TTC549 (cell line): ENCODE data around the gene CDYL2.
"Not testable (repeated sequence)": the region's sequence is repeated elsewhere in the genome, so short reads cannot be mapped to it uniquely, and the experiment has no call there.

Experiments
- FAIRE-seq: peaks from 2 replicates; lab custom pipeline; 2012; peaks lifted over from hg19 to GRCh38; lab: Jason Lieb, UNC

Gene CDYL2

GRCh38 chr16:80669673-80670072 is 134.7 kb downstream of the CDYL2 start:
- no peak for FAIRE-seq

GRCh38 chr16:80667925-80668324 is 136.5 kb downstream of the CDYL2 start:
- FAIRE-seq = no peak

GRCh38 chr16:80667251-80667560 is 137.2 kb downstream of the CDYL2 start:
- no peak for FAIRE-seq

GRCh38 chr16:80666378-80667250 is 137.8 kb downstream of the CDYL2 start:
- FAIRE-seq = no peak

- FAIRE-seq = no peak
Measured at GRCh38 chr16:80665356-80665755, 139.0 kb downstream of the CDYL2 start.

- FAIRE-seq = no peak
Measured at GRCh38 chr16:80664786-80665185, 139.6 kb downstream of the CDYL2 start.

GRCh38 chr16:80664226-80664625 is 140.2 kb downstream of the CDYL2 start:
- no peak for FAIRE-seq

- no peak for FAIRE-seq
Measured at GRCh38 chr16:80663078-80663477, 141.3 kb downstream of the CDYL2 start.

- no peak for FAIRE-seq
Measured at GRCh38 chr16:80659865-80660264, 144.5 kb downstream of the CDYL2 start.

- no peak for FAIRE-seq
Measured at GRCh38 chr16:80656711-80657150, 147.7 kb downstream of the CDYL2 start.

- FAIRE-seq = no peak
Measured at GRCh38 chr16:80656161-80656560, 148.2 kb downstream of the CDYL2 start.

- FAIRE-seq = no peak
Measured at GRCh38 chr16:80655751-80656150, 148.6 kb downstream of the CDYL2 start.

- FAIRE-seq = no peak
Measured at GRCh38 chr16:80654094-80654862, 150.1 kb downstream of the CDYL2 start.

- FAIRE-seq = no peak
Measured at GRCh38 chr16:80652441-80652840, 152.0 kb downstream of the CDYL2 start.

GRCh38 chr16:80650281-80650680 is 154.1 kb downstream of the CDYL2 start:
- not testable (repeated sequence) for FAIRE-seq

- FAIRE-seq = no peak
Measured at GRCh38 chr16:80640316-80640715, 164.1 kb downstream of the CDYL2 start.

GRCh38 chr16:80639636-80640035 is 164.8 kb downstream of the CDYL2 start:
- FAIRE-seq = no peak

- no peak for FAIRE-seq
Measured at GRCh38 chr16:80637621-80638020, 166.8 kb downstream of the CDYL2 start.

GRCh38 chr16:80631581-80631980 is 172.8 kb downstream of the CDYL2 start:
- no peak for FAIRE-seq

- FAIRE-seq = no peak
Measured at GRCh38 chr16:80628254-80628653, 176.1 kb downstream of the CDYL2 start.

- no peak for FAIRE-seq
Measured at GRCh38 chr16:80627108-80627507, 177.3 kb downstream of the CDYL2 start.

- no peak for FAIRE-seq
Measured at GRCh38 chr16:80623376-80623775, 181.0 kb downstream of the CDYL2 start.

- FAIRE-seq = no peak
Measured at GRCh38 chr16:80622007-80622406, 182.4 kb downstream of the CDYL2 start.
